Right cardiac atrium (tissue), 5 donors: ENCODE results near the gene CFAP57. TPM values are rescaled to one million over a fixed set of nuclear protein-coding genes. Genes with fewer than 3 reads are reported as not detected.

ENCODE experiments used
- ATAC-seq, 2 donors: fragments of 200-7000 bp; cut with Tn5 transposase; one replicate each; pipeline versions ENCODE4 v1.8.0 to v1.9.1; 2020; ENCODE audit warnings: moderate library complexity in 2 of 2, mild to moderate bottlenecking in 1 of 2
- DNase-seq, 3 donors: peaks; one replicate each; pipeline ENCODE4 v3.0.0-alpha.2; 2020
- H3K27ac ChIP-seq: one replicate; pipeline ENCODE4 v1.5.1; 2013; ENCODE audit warnings: mild to moderate bottlenecking, low read length, control low read depth, moderate library complexity
- H3K27me3 ChIP-seq: one replicate; pipeline ENCODE4 v1.6.1; 2013; ENCODE audit not compliant: control insufficient read depth, insufficient read depth
- H3K4me1 ChIP-seq: one replicate; pipeline ENCODE4 v1.6.1; 2013; ENCODE audit warnings: low read length; ENCODE audit not compliant: control insufficient read depth, insufficient read depth
- H3K4me3 ChIP-seq: one replicate; pipeline ENCODE4 v1.5.1; 2013; ENCODE audit warnings: low read length, control low read depth
- H3K9me3 ChIP-seq: one replicate; pipeline ENCODE4 v1.6.1; 2013; ENCODE audit warnings: low read length; ENCODE audit not compliant: control insufficient read depth
- WGBS: extraction: QIAGEN DNeasy Blood & Tissue Kit; methylation state at CpG from one replicate; pipeline ENCODE4 v1.1.7; 2013; 5-methylcytosine and 5-hydroxymethylcytosine counted together
- intact Hi-C, 4 donors: fragments of 100-400 bp; cut with DNase I; formaldehyde crosslinking; loops; one replicate each; pipeline versions ENCODE4 v1.11.0 to v1.14.0; 2022 to 2023
- polyA plus RNA-seq: library from polyadenylated mRNA; stranded (reverse); fragments of 200-250 nt; gene quantifications from one replicate; pipeline ENCODE4 v1.2.3, GENCODE V29; 2013
- total RNA-seq, 4 donors: library from RNA; stranded (reverse); fragmentation: NEBNext Ultra II Directional; extraction: Animal tissue kit (Norgen Biotek cat#: 25700); gene quantifications; one replicate each; pipeline ENCODE4 v1.2.1, GENCODE V29; 2021
- donor health status: healthy with polysubstance abuse.
- donor health status: DM: no; HTN: yes; CAD: no.
- donor health status: DM: no; HTN: no; CAD: no.
- donor health status: DM: no; HTN: yes; CAD: no; lungs with severe emphysema.
- donor health status: DM: yes; HTN: yes; CAD: no.

The CFAP57 gene
- total and polyA plus RNA-seq, 5 donors, result 0.06 to 0.25 (median 0.11) TPM; not detected in 1

DNA sequence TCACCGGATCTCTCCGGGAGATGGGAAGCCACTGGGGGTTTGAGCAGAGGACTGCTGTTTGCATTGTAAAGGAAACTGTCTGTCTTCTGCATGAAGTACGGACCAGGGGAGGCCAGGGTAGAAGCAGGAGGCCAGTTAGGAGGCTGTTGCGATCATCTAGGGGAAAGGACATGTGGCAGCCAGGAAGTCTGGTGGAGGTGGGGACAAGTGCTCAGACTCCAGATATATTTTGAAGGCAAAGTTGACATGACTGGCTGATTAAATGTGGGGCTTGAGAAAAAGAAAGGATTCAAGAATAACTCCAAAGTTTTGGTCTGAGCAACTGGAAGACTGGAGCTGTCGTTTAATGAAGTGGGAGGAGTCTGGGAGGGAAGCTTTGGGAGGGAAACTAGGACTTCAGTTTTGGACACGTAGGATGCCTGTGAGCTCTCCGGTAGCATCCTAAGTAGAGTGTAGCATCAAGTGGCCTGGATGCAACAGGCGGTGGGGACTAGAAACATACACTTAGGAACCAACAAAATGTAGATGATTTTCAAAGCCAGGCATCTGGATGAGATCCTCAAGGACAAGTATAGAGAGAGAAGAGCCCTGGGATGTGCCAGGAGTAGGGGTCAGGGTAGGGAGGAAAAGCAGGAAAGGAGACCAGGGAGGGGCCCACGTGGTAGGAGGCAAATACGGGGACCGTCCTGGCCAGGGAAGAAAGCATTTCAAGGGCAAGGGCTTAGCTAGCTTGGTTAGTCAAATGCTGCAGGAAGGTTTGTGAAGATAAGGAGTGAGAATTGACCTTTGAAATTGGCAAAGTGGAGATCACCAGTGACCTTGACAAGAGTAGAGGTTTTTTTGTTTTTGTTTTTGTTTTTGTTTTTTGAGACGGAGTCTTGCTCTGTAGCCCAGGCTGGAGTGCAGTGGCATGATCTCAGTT, 116.9 kb downstream of the CFAP57 start:
- Histone ChIP-seq H3K27ac (no peak overlapping the region), H3K9me3 (no peaks in the 10 kb centered on the region), H3K4me3 (no peak overlapping the region), H3K27me3 (no peaks in the 10 kb centered on the region), H3K4me1 (peaks cover 4% of the 10 kb centered on the region)
- ATAC-seq, result no peak
- DNase-seq, result no peak
- intact Hi-C loops, result no loop called here
- WGBS, result 61% methylated on average over 12 of the region's 12 CpGs

- peaks cover 7% of the 10 kb centered on the region for H3K4me1 ChIP-seq
- no peak overlapping the region for H3K27ac ChIP-seq
- no peaks in the 10 kb centered on the region for H3K9me3 ChIP-seq
- intact Hi-C loops, result loop anchor here in 1 of 4 donors (5.0 kb wide), 1 partner anchor 40 kb away; no protein-coding TSS in a partner anchor
- WGBS, result 82% methylated on average over 7 of the region's 7 CpGs
- H3K27me3 ChIP-seq, result no peaks in the 10 kb centered on the region
- no peak for DNase-seq
- H3K4me3 ChIP-seq, result no peak overlapping the region
- ATAC-seq, result no peak
These were observed 120.1 kb downstream of the CFAP57 start for GRCh38 chr1:43292216-43292615.

DNA sequence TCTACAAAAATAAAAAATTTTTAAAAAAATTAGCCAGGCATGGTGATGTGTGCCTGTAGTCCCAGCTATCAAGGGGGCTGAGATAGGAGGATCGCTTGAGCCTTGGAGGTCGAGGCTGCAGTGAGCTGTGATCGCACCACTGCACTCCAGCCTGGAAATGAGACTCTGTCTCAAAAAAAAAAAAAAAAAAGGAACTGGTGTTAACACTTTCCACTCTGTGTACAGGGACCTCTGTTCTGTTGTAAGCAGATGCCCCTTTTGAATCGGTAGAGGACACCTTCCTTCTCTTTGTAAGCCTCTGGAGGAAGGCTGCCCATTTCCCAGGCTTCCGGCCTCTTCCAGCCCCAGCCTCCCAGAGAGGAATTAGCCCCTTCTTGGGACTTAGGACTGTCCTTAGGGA, 120.5 kb downstream of the CFAP57 start:
- Histone ChIP-seq H3K4me3 (no peak overlapping the region), H3K4me1 (peaks cover 7% of the 10 kb centered on the region), H3K27me3 (no peaks in the 10 kb centered on the region), H3K9me3 (no peaks in the 10 kb centered on the region), H3K27ac (no peak overlapping the region)
- 76% methylated on average over 5 of the region's 5 CpGs for WGBS
- no peak for DNase-seq
- intact Hi-C loops, result loop anchor here in 1 of 4 donors (5.0 kb wide), 1 partner anchor 40 kb away; no protein-coding TSS in a partner anchor
- ATAC-seq, result no peak

- ATAC-seq, result no peak
- H3K4me1 ChIP-seq, result peaks cover 7% of the 10 kb centered on the region
- no peaks in the 10 kb centered on the region for H3K9me3 ChIP-seq
These were observed 121.0 kb downstream of the CFAP57 start for GRCh38 chr1:43293176-43293575.

DNA sequence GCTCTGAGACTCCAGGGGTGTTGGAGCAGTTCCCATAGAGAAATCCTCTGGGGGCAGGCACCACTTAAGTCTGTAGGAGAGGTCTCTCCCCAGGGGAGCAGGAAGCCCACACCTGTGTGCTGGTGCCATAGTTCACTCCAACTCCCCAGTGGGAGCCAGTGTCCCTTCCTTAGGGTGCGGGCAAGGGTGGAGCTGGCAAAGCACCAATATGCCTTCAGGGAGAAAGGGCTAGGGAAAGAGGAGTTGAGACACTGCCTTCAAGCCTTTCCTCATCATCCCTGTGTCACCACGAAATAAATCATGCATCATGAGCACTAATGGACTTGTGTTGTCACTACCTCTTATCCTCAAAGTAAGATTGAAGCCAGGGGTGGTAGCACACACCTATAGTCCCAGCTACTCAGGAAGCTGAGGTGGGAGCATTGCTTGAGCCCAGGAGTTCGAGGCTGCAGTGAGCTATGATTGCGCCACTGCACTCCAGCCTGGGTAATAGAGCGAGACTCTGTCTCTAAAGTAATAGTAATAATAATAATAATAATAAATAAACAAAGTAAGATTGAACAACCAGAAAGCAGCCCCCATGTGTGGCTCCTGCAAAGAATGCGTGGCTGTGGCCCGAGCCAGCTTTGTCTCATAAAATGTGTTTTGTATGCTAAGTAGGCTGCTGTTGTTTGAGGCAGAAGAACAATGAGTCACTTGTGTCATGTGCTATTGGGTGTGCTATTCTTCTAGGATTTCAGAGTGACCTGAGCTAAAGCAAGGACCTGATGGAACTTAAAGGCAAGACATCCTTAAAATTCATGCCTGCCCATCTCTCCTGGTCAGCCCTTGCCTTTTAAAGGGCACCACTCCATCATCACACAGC, 122.0 kb downstream of the CFAP57 start:
- H3K4me1 ChIP-seq, result peaks cover 7% of the 10 kb centered on the region
- intact Hi-C loops, result loop anchor here in 1 of 4 donors (5.0 kb wide), 1 partner anchor 42 kb away; no protein-coding TSS in a partner anchor
- ATAC-seq (peak in 1 of 2 donors; percentile 55), DNase-seq (peak in 1 of 3 donors; percentile 27)
- 78% methylated on average over 7 of the region's 7 CpGs for WGBS
- no peaks in the 10 kb centered on the region for H3K9me3 ChIP-seq
- H3K27me3 ChIP-seq, result no peaks in the 10 kb centered on the region
- H3K27ac ChIP-seq, result peak overlapping the region; percentile 31
- no peak overlapping the region for H3K4me3 ChIP-seq

More at GRCh38 chr1:43293176-43293575, 121.0 kb downstream of the CFAP57 start:
- H3K27ac ChIP-seq, result no peak overlapping the region
- intact Hi-C loops, result loop anchor here in 1 of 4 donors (5.0 kb wide), 1 partner anchor 41 kb away; no protein-coding TSS in a partner anchor
- H3K27me3 ChIP-seq, result no peaks in the 10 kb centered on the region
- no peak overlapping the region for H3K4me3 ChIP-seq
- WGBS, result 86% methylated on average over 2 of the region's 2 CpGs
- DNase-seq, result no peak

DNA sequence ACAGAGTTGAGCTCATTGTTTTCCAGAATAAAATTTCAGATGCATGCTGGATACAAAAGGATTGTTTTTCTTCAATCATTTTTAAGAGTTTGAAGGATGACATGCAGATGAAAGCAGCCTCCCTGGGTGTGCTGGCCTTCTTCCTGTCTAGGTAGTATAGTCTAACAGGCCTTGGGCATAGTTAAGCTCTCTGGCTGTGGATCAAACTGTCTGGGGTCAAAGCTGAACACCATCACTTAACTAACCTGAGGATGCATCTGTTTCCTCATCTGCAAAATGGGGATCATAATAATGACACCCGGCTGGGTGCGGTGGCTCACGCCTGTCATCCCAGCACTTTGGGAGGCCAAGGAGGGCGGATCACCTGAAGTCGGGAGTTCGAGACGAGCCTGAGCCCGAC, 122.6 kb downstream of the CFAP57 start:
- intact Hi-C loops, result loop anchor here in 1 of 4 donors (5.0 kb wide), 1 partner anchor 42 kb away; no protein-coding TSS in a partner anchor
- peaks cover 7% of the 10 kb centered on the region for H3K4me1 ChIP-seq
- 76% methylated on average over 8 of the region's 8 CpGs for WGBS
- peak overlapping the region; percentile 89 for H3K27ac ChIP-seq
- H3K27me3 ChIP-seq, result no peaks in the 10 kb centered on the region
- DNase-seq (peak in 1 of 3 donors; percentile 41), ATAC-seq (no peak)
- no peak overlapping the region for H3K4me3 ChIP-seq
- H3K9me3 ChIP-seq, result no peaks in the 10 kb centered on the region

GRCh38 chr1:43296207-43296606, 124.1 kb downstream of the CFAP57 start:
- DNase-seq (no peak), ATAC-seq (no peak)
- Histone ChIP-seq H3K4me1 (peaks cover 7% of the 10 kb centered on the region), H3K4me3 (no peak overlapping the region), H3K9me3 (no peaks in the 10 kb centered on the region), H3K27ac (no peak overlapping the region), H3K27me3 (no peaks in the 10 kb centered on the region)
- WGBS, result 32% methylated on average over 1 of the region's 1 CpG
- intact Hi-C loops, result no loop called here

- 66% methylated on average over 1 of the region's 1 CpG for WGBS
- peaks cover 14% of the 10 kb centered on the region for H3K4me1 ChIP-seq
- H3K4me3 ChIP-seq, result no peak overlapping the region
- H3K27me3 ChIP-seq, result no peaks in the 10 kb centered on the region
- ATAC-seq (no peak), DNase-seq (no peak)
- no peaks in the 10 kb centered on the region for H3K9me3 ChIP-seq
- no peak overlapping the region for H3K27ac ChIP-seq
- intact Hi-C loops, result no loop called here
These were observed 125.9 kb downstream of the CFAP57 start for GRCh38 chr1:43298055-43298454.

DNA sequence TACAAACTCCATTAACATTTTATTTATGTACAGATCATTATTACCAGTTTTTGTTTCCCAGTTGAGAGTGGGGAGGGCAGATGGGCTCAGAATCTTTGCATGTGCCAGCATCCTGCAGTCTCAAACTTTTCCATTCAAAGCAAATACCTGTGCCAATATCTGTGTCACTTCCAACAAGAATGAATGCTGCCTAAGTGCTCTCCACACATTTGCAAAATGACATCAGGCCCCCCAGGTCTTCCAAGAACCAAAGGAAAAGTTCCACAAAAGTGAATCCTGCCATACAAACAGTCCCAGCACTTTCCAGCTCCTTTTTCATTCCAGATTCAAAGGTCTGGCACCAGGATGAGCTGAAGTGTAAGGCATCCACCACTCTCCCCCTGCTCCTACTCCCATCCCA, 127.0 kb downstream of the CFAP57 start:
- ATAC-seq (no peak), DNase-seq (no peak)
- no peak overlapping the region for H3K4me3 ChIP-seq
- no peaks in the 10 kb centered on the region for H3K27me3 ChIP-seq
- intact Hi-C loops, result no loop called here
- H3K4me1 ChIP-seq, result peaks cover 19% of the 10 kb centered on the region
- H3K9me3 ChIP-seq, result no peaks in the 10 kb centered on the region
- H3K27ac ChIP-seq, result peak overlapping the region; percentile 21

DNA sequence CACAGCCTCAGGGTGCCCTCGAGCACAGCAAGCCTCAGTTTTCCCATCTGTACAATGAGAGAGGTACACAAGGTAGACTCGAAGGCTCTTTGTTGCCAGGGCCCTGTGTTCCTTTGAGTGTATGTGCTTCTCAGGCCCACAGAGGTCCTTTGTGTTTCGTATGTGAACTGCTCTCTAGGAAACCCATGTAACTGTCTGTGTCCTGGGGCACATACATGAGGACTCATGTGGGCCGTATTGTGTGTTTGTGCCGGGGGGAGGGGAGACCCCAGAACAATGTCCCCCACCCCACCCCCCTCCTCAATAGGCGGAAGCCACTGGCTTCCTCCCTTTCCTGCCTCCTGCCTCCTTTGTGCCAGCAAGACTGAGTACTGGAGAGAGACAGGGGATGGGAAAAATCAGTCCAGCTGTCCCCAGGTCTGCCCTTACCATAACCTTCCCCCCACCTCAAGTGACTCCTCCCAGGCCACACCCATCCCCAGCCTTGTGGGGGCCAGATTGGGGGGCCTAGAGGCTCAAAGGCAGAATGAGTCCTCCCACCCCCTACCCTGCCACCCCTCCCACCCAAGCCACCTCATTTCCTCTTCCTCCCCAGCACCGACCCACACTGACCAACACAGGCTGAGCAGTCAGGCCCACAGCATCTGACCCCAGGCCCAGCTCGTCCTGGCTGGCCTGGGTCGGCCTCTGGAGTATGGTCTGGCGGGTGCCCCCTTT, 128.4 kb downstream of the CFAP57 start, which contains the start of gene TIE1:
Gene TIE1, plus strand, starts transcription at position 605 of the 717 bp plus-strand sequence. Its CDS starts 90 bp downstream, at position 695.
- peak within 1 kb of the TSS; percentile 74 for H3K27ac ChIP-seq
- DNase-seq, result peak; percentile 57 to 76 (median 64)
- H3K4me1 ChIP-seq, result peaks cover 21% of the 10 kb centered on the region

More for the DNA sequence above, 128.4 kb downstream of the CFAP57 start, which contains the start of gene TIE1:
- Histone ChIP-seq H3K4me3 (peak within 1 kb of the TSS; percentile 45), H3K9me3 (no peaks in the 10 kb centered on the region), H3K27me3 (no peaks in the 10 kb centered on the region)
- intact Hi-C loops, result loop anchor here in 1 of 4 donors (5.0 kb wide), 1 partner anchor 63 kb away; no protein-coding TSS in a partner anchor
- ATAC-seq, result peak; percentile 72 to 86
- WGBS, result 65% methylated on average over 10 of the region's 10 CpGs
